WI38 (cell line): ENCODE results near the gene GPR137C.

Experiments used
- H3K4me3 ChIP-seq: 2 replicates; pipeline ENCODE4 v1.5.1; 2011; ENCODE audit warnings: low read depth, mild to moderate bottlenecking, control low read depth, low read length
- TF ChIP-seq, protein P1 (sequence below): IDR thresholded peaks from 2 replicates; pipeline ENCODE4 v1.5.1; 2012; ENCODE audit warnings: low read depth, mild to moderate bottlenecking, control low read depth, low read length

Gene GPR137C

DNA sequence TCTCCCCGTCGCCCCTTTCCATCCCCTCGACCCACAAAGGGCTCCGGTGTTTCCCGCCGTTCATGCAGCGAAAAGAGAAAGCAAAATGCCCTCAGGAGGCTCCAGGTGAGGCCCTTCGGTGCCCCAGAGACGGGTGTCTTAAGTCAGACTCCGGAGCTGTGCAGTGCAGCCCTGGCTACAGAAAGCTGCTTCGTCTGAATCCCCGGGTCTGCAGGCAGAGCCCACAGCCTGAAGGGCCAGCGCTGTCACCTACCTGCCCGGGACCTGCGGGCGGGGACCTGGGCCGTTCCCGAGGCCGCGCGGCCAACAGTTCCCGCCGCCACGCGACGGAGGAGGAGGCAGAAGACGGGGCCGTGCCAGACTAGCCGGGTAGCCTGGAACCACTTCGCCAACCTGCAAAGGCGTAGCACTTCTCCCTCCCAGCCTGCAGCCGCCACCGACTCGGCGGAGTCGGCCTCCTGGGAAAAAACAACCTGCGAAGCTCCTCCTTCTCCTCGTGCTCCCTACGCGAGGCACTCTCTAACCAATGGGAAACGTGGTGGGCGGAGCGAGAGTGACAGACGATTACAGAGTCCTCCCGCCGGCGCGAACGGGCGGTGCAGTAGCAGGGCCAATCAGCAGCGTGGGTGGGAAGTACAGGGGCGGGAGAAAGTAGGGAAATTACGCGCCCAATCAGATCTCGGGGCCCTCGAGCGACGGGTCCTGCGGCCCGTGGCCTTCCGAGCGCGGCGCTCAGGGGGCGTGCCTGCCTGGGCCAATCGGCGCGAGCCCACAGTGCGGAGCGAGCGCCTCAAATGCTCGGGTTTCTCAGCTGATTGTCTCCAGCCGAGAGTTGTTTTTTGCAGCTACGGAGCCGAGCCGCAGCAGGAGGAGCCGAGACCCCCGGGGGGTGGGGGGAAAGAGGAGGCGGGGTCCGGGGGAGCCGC is at the start of gene GPR137C, which contains the start of gene TXNDC16:
Gene GPR137C, plus strand, starts transcription at position 774 of the 926 bp plus-strand sequence. CDS start 312 bp downstream, outside the sequence.
Gene TXNDC16, minus strand, starts transcription at position 443 of the 926 bp plus-strand sequence. CDS start 8,948 bp downstream, outside the sequence.
- TF ChIP-seq, protein P1, sequence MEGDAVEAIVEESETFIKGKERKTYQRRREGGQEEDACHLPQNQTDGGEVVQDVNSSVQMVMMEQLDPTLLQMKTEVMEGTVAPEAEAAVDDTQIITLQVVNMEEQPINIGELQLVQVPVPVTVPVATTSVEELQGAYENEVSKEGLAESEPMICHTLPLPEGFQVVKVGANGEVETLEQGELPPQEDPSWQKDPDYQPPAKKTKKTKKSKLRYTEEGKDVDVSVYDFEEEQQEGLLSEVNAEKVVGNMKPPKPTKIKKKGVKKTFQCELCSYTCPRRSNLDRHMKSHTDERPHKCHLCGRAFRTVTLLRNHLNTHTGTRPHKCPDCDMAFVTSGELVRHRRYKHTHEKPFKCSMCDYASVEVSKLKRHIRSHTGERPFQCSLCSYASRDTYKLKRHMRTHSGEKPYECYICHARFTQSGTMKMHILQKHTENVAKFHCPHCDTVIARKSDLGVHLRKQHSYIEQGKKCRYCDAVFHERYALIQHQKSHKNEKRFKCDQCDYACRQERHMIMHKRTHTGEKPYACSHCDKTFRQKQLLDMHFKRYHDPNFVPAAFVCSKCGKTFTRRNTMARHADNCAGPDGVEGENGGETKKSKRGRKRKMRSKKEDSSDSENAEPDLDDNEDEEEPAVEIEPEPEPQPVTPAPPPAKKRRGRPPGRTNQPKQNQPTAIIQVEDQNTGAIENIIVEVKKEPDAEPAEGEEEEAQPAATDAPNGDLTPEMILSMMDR, result no peak
- peak within 1 kb of the TSS; percentile 74 for H3K4me3 ChIP-seq

GRCh38 chr14:52513249-52513648 is 39.4 kb upstream of the GPR137C start:
- no peak overlapping the region for H3K4me3 ChIP-seq
- TF ChIP-seq, protein P1, result no peak

DNA sequence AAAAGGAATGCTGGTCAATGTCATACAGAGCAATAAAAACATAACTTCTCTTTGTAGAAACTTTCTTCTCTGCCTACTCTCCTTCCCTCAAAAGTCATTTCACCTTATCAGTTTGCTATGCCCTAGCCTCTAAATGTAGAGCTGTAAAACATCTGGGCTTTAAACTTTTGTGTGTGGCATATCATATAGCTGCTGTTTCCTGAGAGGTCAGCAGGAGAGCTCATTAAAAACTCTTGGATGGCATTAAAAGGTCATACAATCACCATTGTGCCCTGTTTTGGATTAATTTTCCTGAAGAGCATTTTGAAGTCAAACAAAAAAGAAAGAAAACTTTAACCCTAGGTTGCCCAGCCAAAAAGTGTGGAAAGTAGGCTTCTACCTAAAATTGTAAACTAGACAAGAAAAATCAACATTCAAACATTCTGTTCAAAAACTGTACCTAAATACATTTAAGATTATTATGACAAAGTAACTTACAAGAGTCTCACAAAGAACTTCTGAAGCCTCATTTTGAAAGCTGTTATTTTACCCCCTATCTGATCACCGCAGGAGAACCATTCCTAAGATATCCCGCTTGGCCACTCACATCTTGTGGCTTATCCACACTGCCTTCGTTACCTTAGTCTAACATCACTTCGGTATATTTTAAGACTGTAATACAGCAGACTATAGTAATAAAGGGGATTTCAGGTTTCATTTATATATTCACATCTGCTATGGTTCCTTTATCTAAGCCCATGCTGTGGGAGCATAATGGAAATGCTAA is 38.4 kb upstream of the GPR137C start:
- TF ChIP-seq, protein P1, result no peak
- H3K4me3 ChIP-seq, result no peak overlapping the region

DNA sequence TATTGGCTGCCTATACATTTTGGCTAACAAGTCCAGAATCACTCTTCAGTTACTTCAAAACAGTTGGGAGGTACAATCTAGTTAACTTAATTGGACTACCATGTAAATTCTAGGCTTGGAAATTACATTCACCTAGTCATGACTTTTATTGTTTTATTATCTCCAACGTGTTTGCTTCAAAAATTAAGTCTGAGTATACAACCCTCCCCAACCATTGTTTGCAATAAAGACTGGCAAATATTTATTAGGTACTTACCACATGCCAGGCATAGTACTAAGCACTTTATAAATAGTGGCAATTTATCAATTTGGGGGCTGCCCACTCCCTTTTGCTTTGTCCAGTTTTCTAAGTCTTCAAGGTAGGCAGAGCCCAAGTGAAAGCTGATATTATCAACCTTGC is 30.6 kb upstream of the GPR137C start:
- TF ChIP-seq, protein P1, result no peak

DNA sequence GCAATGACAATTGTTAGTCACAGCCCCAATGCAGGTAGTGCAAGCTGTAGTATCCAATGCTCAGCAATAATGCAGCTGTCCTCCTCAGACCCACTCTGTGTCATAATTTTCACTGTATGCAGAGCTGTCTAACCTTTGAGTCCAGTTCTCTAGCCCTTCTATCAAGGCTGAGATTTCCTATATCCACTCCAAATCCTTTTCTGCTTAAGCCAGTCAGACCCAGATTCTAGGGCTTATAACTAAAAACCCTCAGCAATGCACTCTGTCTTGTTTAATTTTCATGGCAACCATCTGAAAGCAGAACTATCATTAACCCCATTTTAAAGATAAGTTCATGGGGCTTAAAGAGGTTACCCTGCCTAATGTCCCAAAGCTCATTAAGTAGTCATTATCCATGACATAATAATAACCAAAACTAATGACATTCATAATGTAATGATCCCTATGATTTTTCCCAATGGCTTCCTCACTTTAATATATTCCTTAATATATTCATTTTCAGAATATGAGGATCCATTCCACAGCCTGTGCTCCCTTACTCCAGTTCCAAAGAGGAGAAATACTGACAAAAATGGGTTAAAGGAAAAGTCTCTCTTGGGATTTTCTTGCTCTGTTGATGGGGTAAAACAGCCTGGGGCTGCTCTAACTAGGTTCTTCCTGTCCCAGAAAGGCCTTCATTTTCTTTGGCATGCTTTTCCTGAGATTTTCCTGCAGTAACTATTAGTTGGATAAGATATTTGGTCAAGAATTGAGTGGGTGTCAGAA is 29.9 kb upstream of the GPR137C start:
- no peak overlapping the region for H3K4me3 ChIP-seq
- TF ChIP-seq, protein P1, result no peak

More for the DNA sequence above, 30.6 kb upstream of the GPR137C start:
- H3K4me3 ChIP-seq, result no peak overlapping the region

- TF ChIP-seq, protein P1, result no peak
- H3K4me3 ChIP-seq, result no peak overlapping the region
These were observed 25.6 kb upstream of the GPR137C start for GRCh38 chr14:52527052-52527451.
